HG02852 (cell line): ENCODE measurements around the gene SLC1A3.
A peak's percentile ranks its signal among the peaks of the same experiment; 100 is the strongest.
"Not testable (repeated sequence)": the region's sequence is repeated elsewhere in the genome, so short reads cannot be mapped to it uniquely, and the experiment has no call there.

Experiments
- ATAC-seq: cut with Tn5 transposase; IDR thresholded peaks from one replicate; pipeline ENCODE4 v1.9.1; 2021; ENCODE audit warnings: mild to moderate bottlenecking, moderate library complexity; ENCODE audit not compliant: unreplicated experiment

SLC1A3 gene

GRCh38 chr5:36606428-36607113, at the start of gene SLC1A3:
Gene SLC1A3 (plus strand): TSS chr5:36606606. CDS start chr5:36608424, 1,818 bp downstream.
- ATAC-seq, result peak; percentile 90

GRCh38 chr5:36558641-36559040, 47.8 kb upstream of the SLC1A3 start:
- no peak for ATAC-seq

- ATAC-seq, result no peak
These were observed 44.8 kb upstream of the SLC1A3 start for GRCh38 chr5:36561601-36562000.

GRCh38 chr5:36569491-36569890, 36.9 kb upstream of the SLC1A3 start:
- no peak for ATAC-seq

- ATAC-seq, result no peak
These were observed 35.9 kb upstream of the SLC1A3 start for GRCh38 chr5:36570301-36571095.

- no peak for ATAC-seq
These were observed 34.9 kb upstream of the SLC1A3 start for GRCh38 chr5:36571401-36572042.

- no peak for ATAC-seq
These were observed 33.0 kb upstream of the SLC1A3 start for GRCh38 chr5:36573438-36573837.

- ATAC-seq, result no peak
These were observed 31.0 kb upstream of the SLC1A3 start for GRCh38 chr5:36575361-36575781.

- no peak for ATAC-seq
These were observed 29.7 kb upstream of the SLC1A3 start for GRCh38 chr5:36576721-36577120.

- ATAC-seq, result not testable (repeated sequence)
These were observed 26.5 kb upstream of the SLC1A3 start for GRCh38 chr5:36579858-36580257.

- ATAC-seq, result no peak
These were observed 25.3 kb upstream of the SLC1A3 start for GRCh38 chr5:36581070-36581469.

GRCh38 chr5:36584009-36584875, 22.2 kb upstream of the SLC1A3 start:
- no peak for ATAC-seq

GRCh38 chr5:36585701-36586100, 20.7 kb upstream of the SLC1A3 start:
- no peak for ATAC-seq

- no peak for ATAC-seq
These were observed 19.1 kb upstream of the SLC1A3 start for GRCh38 chr5:36587354-36587753.

GRCh38 chr5:36589735-36590134, 16.7 kb upstream of the SLC1A3 start:
- not testable (repeated sequence) for ATAC-seq

- ATAC-seq, result no peak
These were observed 15.7 kb upstream of the SLC1A3 start for GRCh38 chr5:36590513-36591286.

- no peak for ATAC-seq
These were observed 12.5 kb upstream of the SLC1A3 start for GRCh38 chr5:36593867-36594266.

- ATAC-seq, result no peak
These were observed 10.2 kb upstream of the SLC1A3 start for GRCh38 chr5:36596247-36596646.

- ATAC-seq, result no peak
These were observed 9.7 kb upstream of the SLC1A3 start for GRCh38 chr5:36596756-36597155.

GRCh38 chr5:36598045-36598444, 8.4 kb upstream of the SLC1A3 start:
- no peak for ATAC-seq
